Endothelial cell of umbilical vein (primary cell): Measurements from ENCODE around the gene SNRNP200. TPM values are rescaled to one million over a fixed set of nuclear protein-coding genes. Genes with fewer than 3 reads are reported as not detected.

ENCODE experiments used
- BruUV-seq: library from RNA; stranded (reverse); fragments of 400-500 nt; replicated peaks from 2 replicates; lab custom pipeline; 2021; lab: Mats Ljungman, UMichigan
- CTCF ChIA-PET: fragments of 300-600, 350-600 bp; sonication (Branson Sonifier 250); formaldehyde crosslinking; loops from one replicate; lab custom pipeline; 2021; ENCODE audit warnings: antibody characterized with exemption, inconsistent platforms; lab: Charles Lee
- POLR2A ChIA-PET: fragments of 300-600, 350-600 bp; sonication (Branson Sonifier 250); formaldehyde crosslinking; loops from one replicate; lab custom pipeline; 2021; ENCODE audit warnings: antibody characterized with exemption, inconsistent platforms; lab: Charles Lee
- DNase-seq: peaks from one replicate; pipeline ENCODE4 v3.0.0-alpha.2; 2011; ENCODE audit warnings: low read depth, low spot score
- FAIRE-seq: peaks from 2 replicates; lab custom pipeline; 2011; peaks lifted over from hg19 to GRCh38; lab: Jason Lieb, UNC
- H2AFZ ChIP-seq: 2 replicates; pipeline ENCODE4 v1.6.0; 2012; ENCODE audit warnings: low read depth, low read length, control low read depth, inconsistent platforms
- H3K27ac ChIP-seq: 2 replicates; pipeline ENCODE4 v1.5.1; 2011; ENCODE audit warnings: low read depth, mild to moderate bottlenecking, control low read depth, low read length, moderate library complexity; ENCODE audit not compliant: insufficient read depth
- H3K27me3 ChIP-seq, 2 experiments: 2 replicates each; pipeline versions ENCODE4 v1.6.0 to v1.6.1; 2011; ENCODE audit warnings: low read length in 2 of 2, mixed read lengths in 1 of 2; ENCODE audit not compliant: control insufficient read depth in 2 of 2, insufficient read depth in 2 of 2
- H3K36me3 ChIP-seq, 2 experiments: 2 replicates in 1 of 2; 3 replicates in 1 of 2; pipeline ENCODE4 v1.5.1; 2011; ENCODE audit warnings: low read length in 2 of 2, mild to moderate bottlenecking in 1 of 2, moderate library complexity in 1 of 2; ENCODE audit not compliant: control insufficient read depth in 2 of 2, insufficient read depth in 2 of 2; ENCODE audit errors: extremely low read depth in 1 of 2
- H3K4me1 ChIP-seq: 3 replicates; pipeline ENCODE4 v1.5.1; 2011; ENCODE audit warnings: mild to moderate bottlenecking, low read length; ENCODE audit not compliant: control insufficient read depth, insufficient read depth; ENCODE audit errors: extremely low read depth
- H3K4me2 ChIP-seq: 2 replicates; pipeline ENCODE4 v1.6.1; 2011; ENCODE audit warnings: low read length, control low read depth, mixed read lengths; ENCODE audit not compliant: insufficient read depth
- H3K4me3 ChIP-seq, 3 experiments: fragments of 200-600 bp in 1 of 3; sonication (generic), shearing (Covaris generic) in 1 of 3; replicated peaks in 1 of 3; 2 replicates each; pipeline ENCODE4 v1.5.1; 2011 to 2016; ENCODE audit warnings: control low read depth in 3 of 3, low read length in 3 of 3, mild to moderate bottlenecking in 2 of 3, inconsistent platforms in 1 of 3, low read depth in 1 of 3, moderate library complexity in 1 of 3; ENCODE audit not compliant: insufficient read depth in 1 of 3
- H3K79me2 ChIP-seq: 2 replicates; pipeline ENCODE4 v1.6.0; 2012; ENCODE audit warnings: low read length, inconsistent platforms; ENCODE audit not compliant: control insufficient read depth, insufficient read depth
- H3K9ac ChIP-seq: replicated peaks from 2 replicates; pipeline ENCODE3; 2011; ENCODE audit warnings: low read length, control low read depth; ENCODE audit not compliant: insufficient read depth; ENCODE audit errors: extremely low read depth
- H3K9me1 ChIP-seq: replicated peaks from 3 replicates; pipeline ENCODE4 v1.6.0; 2011; ENCODE audit warnings: mild to moderate bottlenecking, low read length; ENCODE audit not compliant: control insufficient read depth, insufficient read depth; ENCODE audit errors: extremely low read depth
- H3K9me3 ChIP-seq: replicated peaks from 2 replicates; pipeline ENCODE4 v1.5.1; 2012; ENCODE audit warnings: low read length, inconsistent platforms; ENCODE audit not compliant: control insufficient read depth, insufficient read depth
- H4K20me1 ChIP-seq: replicated peaks from 2 replicates; pipeline ENCODE3; 2011; ENCODE audit warnings: mild to moderate bottlenecking, low read length; ENCODE audit not compliant: control insufficient read depth, insufficient read depth; ENCODE audit errors: extremely low read depth
- EZH2 ChIP-seq: IDR thresholded peaks from 2 replicates; pipeline ENCODE4 v1.6.1; 2012; ENCODE audit warnings: borderline replicate concordance, low read depth, mild to moderate bottlenecking, moderate library complexity, low read length, inconsistent platforms; ENCODE audit not compliant: severe bottlenecking
- FOS ChIP-seq: IDR thresholded peaks from 2 replicates; pipeline ENCODE4 v1.6.1; 2011; ENCODE audit warnings: mild to moderate bottlenecking, low read length, moderate library complexity, borderline replicate concordance; ENCODE audit not compliant: insufficient read depth
- GATA2 ChIP-seq: IDR thresholded peaks from 2 replicates; pipeline ENCODE4 v1.7.0; 2011; ENCODE audit warnings: low read depth, mild to moderate bottlenecking, moderate library complexity, mixed read lengths, low read length; ENCODE audit not compliant: insufficient read length, insufficient read depth
- JUN ChIP-seq: IDR thresholded peaks from 2 replicates; pipeline ENCODE4 v1.6.1; 2011; ENCODE audit warnings: borderline replicate concordance, low read depth; ENCODE audit not compliant: insufficient read length, insufficient read depth
- MYC ChIP-seq: IDR thresholded peaks from one replicate; pipeline ENCODE4 v1.6.1; 2011; ENCODE audit warnings: mild to moderate bottlenecking, low read depth, low read length
- POLR2A ChIP-seq: IDR thresholded peaks from 2 replicates; pipeline ENCODE4 v1.6.1; 2012; ENCODE audit warnings: low read depth, mild to moderate bottlenecking, control low read depth, low read length
- POLR2AphosphoS5 ChIP-seq: IDR thresholded peaks from 2 replicates; pipeline ENCODE4 v1.6.1; 2012; ENCODE audit warnings: low read depth, mild to moderate bottlenecking, control low read depth, low read length, moderate library complexity; ENCODE audit not compliant: insufficient read depth
- dilution Hi-C: fragments of 300-500 bp; cut with MboI; formaldehyde crosslinking; loops from one replicate; pipeline ENCODE4 v1.15.0; 2019; ENCODE audit warnings: low sequenced_read_pairs; ENCODE audit not compliant: extremely low pct_ligation_motif_present
- intact Hi-C: fragments of 100-400 bp; cut with micrococcal nuclease; formaldehyde crosslinking; loops from one replicate; pipeline ENCODE4 v1.10.0; 2022
- polyA plus RNA-seq, 4 experiments: library from polyadenylated mRNA; depleted of rRNA in 3 of 4; stranded (reverse) in 3 of 4; unstranded in 1 of 4; fragments of >200 nt; gene quantifications; 2 replicates each; pipeline versions ENCODE4 v1.2.1 to v1.2.3, GENCODE V29; 2011 to 2012; ENCODE audit warnings: missing spikeins in 1 of 4
- total RNA-seq: library from RNA; stranded (reverse); gene quantifications from 2 replicates; pipeline ENCODE4 v1.2.3, GENCODE V29; 2021
- TF ChIP-seq, protein P1 (sequence below), 2 donors: IDR thresholded peaks; 1 replicate in 1 of 2; 2 replicates in 1 of 2; pipeline ENCODE4 v1.5.1; 2011; ENCODE audit warnings: low read length in 2 of 2, mild to moderate bottlenecking in 2 of 2, moderate library complexity in 2 of 2, control low read depth in 1 of 2, inconsistent platforms in 1 of 2, low read depth in 1 of 2; ENCODE audit not compliant: insufficient read depth in 1 of 2; ENCODE audit errors: extremely low read depth in 1 of 2
- TF ChIP-seq, protein P2 (sequence below): IDR thresholded peaks from 2 replicates; pipeline ENCODE4 v1.6.1; 2011; ENCODE audit not compliant: insufficient read depth, insufficient read length

Gene SNRNP200
- total and polyA plus RNA-seq, 2 donors (not counting 3 experiments of a cell fraction or from before 2014, with no cell fraction given) = 124 to 155 TPM

DNA sequence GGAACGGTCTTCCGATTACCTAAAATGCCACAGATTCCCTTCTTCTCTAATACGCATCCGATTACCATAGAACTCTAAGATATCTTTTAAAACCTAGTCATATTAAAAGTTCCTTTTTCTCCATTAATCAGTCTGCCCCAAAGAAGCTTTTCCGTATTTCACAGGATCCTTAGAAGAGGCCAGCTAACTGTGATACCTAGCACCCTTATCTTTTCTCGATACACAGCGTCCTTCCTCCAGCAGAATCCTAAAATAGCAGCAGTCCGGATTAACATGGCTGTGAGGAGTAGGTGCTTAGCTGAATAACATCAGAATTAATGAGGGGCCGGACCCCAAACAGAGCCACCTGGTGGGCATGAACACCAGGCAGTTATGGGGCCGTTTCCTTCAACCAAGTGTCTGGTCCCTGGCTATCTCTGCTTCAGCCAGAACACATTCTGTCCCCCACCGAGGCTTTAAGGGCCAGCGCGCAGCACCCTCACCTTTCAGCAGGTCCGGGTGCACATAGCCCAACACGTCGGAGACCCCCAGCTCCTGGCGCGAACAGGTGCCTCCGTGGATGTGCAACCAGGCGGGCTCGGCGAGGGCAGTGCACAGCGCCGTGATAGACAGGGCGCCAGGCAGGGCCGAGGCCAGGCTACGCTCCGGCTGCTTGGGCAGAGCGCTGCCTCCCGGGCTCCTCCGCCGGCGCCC lies 40.5 kb downstream of the SNRNP200 start:
- no peaks in the 10 kb centered on the region for H4K20me1 ChIP-seq
- TF ChIP-seq, protein P1, sequence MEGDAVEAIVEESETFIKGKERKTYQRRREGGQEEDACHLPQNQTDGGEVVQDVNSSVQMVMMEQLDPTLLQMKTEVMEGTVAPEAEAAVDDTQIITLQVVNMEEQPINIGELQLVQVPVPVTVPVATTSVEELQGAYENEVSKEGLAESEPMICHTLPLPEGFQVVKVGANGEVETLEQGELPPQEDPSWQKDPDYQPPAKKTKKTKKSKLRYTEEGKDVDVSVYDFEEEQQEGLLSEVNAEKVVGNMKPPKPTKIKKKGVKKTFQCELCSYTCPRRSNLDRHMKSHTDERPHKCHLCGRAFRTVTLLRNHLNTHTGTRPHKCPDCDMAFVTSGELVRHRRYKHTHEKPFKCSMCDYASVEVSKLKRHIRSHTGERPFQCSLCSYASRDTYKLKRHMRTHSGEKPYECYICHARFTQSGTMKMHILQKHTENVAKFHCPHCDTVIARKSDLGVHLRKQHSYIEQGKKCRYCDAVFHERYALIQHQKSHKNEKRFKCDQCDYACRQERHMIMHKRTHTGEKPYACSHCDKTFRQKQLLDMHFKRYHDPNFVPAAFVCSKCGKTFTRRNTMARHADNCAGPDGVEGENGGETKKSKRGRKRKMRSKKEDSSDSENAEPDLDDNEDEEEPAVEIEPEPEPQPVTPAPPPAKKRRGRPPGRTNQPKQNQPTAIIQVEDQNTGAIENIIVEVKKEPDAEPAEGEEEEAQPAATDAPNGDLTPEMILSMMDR (IDR thresholded peaks at IDR 0.05; ENCODE audit: extremely low read depth in 1 of 2, insufficient read depth in 1 of 2, low read depth in 1 of 2, low read length in 2 of 2) = peak; percentile 49 to 63
- TF ChIP-seq, protein P2, sequence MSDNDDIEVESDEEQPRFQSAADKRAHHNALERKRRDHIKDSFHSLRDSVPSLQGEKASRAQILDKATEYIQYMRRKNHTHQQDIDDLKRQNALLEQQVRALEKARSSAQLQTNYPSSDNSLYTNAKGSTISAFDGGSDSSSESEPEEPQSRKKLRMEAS = no peak
- intact Hi-C loops = loop anchor here (5.0 kb wide), 3 partner anchors 42 to 477 kb away; partner anchors contain the start of genes LMAN2L, NCAPH and SNRNP200
- H3K9me1 ChIP-seq = no peaks in the 10 kb centered on the region
- H3K36me3 ChIP-seq = peaks cover 9 to 20% of the 10 kb centered on the region in 2 experiments
- peak overlapping the region; percentile 69 to 92 (median 91) for H3K4me3 ChIP-seq
- H3K4me1 ChIP-seq = peaks cover 33% of the 10 kb centered on the region
- FAIRE-seq (peak; percentile 69), DNase-seq (peak; percentile 66)
- no TSS peak for BruUV-seq
- peaks cover 49% of the 10 kb centered on the region for H3K79me2 ChIP-seq
- H3K9ac ChIP-seq = peak overlapping the region; percentile 77
- POLR2A ChIA-PET = interaction anchor here (0.7 to 1.0 kb wide), 2 partner anchors 13 to 57 kb away, joined by 3 to 6 read pairs; no protein-coding TSS in a partner anchor
- H3K9me3 ChIP-seq = no peaks in the 10 kb centered on the region
- no peak overlapping the region for H2AFZ ChIP-seq
- peak overlapping the region; percentile 91 for H3K4me2 ChIP-seq
- dilution Hi-C loops = no loop called here
- no peaks in the 10 kb centered on the region for H3K27me3 ChIP-seq
- peak overlapping the region; percentile 63 for H3K27ac ChIP-seq
- CTCF ChIA-PET = interaction anchor here (0.6 to 3.6 kb wide), 14 partner anchors 8 to 272 kb away, joined by 3 to 32 read pairs (median 4); partner anchors contain the start of genes ASTL and STARD7

DNA sequence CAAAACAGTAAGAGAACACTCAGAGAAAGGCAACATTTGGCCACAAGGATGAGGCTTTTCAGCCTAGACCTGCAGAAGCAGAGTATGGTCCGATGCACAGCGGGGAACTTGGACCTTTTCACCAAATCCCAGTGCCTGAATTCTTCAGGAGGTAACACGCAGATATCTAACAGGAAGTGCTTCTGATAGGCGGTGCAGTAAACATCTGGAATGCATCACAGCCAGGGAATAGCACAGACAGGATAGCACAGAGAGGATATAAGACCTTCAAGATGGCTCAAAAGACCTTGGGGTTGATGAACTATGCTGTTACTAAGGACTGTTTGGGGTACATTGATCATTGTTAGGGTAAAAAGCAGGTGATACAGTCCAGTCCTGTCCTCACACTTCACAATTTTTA lies 41.3 kb downstream of the SNRNP200 start:
- peak overlapping the region in 1 of 3 experiments; percentile 69 for H3K4me3 ChIP-seq
- DNase-seq = no peak
- intact Hi-C loops (no loop called here), dilution Hi-C loops (no loop called here)
- H3K79me2 ChIP-seq = peaks cover 56% of the 10 kb centered on the region
- TF ChIP-seq FOS (no peak), MYC (no peak), EZH2 (no peak), GATA2 (no peak), POLR2AphosphoS5 (no peak), POLR2A (no peak), JUN (no peak)
- TF ChIP-seq, protein P1 (IDR thresholded peaks at IDR 0.05; ENCODE audit: extremely low read depth in 1 of 2, insufficient read depth in 1 of 2, low read depth in 1 of 2, low read length in 2 of 2) = no peak
- TF ChIP-seq, protein P2 = no peak
- no peak overlapping the region for H2AFZ ChIP-seq
- no peaks in the 10 kb centered on the region for H3K27me3 ChIP-seq
- peak overlapping the region; percentile 10 for H3K9ac ChIP-seq
- FAIRE-seq = peak; percentile 31
- no peaks in the 10 kb centered on the region for H4K20me1 ChIP-seq
- peaks cover 9 to 16% of the 10 kb centered on the region in 2 experiments for H3K36me3 ChIP-seq
- H3K27ac ChIP-seq = no peak overlapping the region
- CTCF ChIA-PET = interaction anchor here (0.6 to 3.6 kb wide), 18 partner anchors 8 to 271 kb away, joined by 3 to 32 read pairs (median 4); partner anchors contain the start of genes ASTL and STARD7
- peaks cover 40% of the 10 kb centered on the region for H3K4me1 ChIP-seq
- no peaks in the 10 kb centered on the region for H3K9me3 ChIP-seq
- POLR2A ChIA-PET = interaction anchor here (0.7 to 1.0 kb wide), 2 partner anchors 12 to 56 kb away, joined by 3 to 6 read pairs; no protein-coding TSS in a partner anchor
- no TSS peak for BruUV-seq
- peaks cover 6% of the 10 kb centered on the region for H3K9me1 ChIP-seq
- H3K4me2 ChIP-seq = peak overlapping the region; percentile 91
